Stimulated activated CD4-positive, alpha-beta T cell treated with anti-CD3 and anti-CD28 coated beads, Interleukin-4, amount 100 ng/mL, for 24 hours (primary cell): Measurements from ENCODE around the gene BPIFA1.
A peak's percentile ranks its signal among the peaks of the same experiment; 100 is the strongest.

Source experiments
- DNase-seq: peaks from one replicate; pipeline ENCODE4 v3.0.0-alpha.2; 2020

The BPIFA1 gene

GRCh38 chr20:33235696-33236095, at the start of gene BPIFA1:
Gene BPIFA1, plus strand, starts transcription at chr20:33235996. Its CDS starts 1,716 bp downstream, at chr20:33237712.
- no peak for DNase-seq

GRCh38 chr20:33187491-33187890, 48.3 kb upstream of the BPIFA1 start:
- no peak for DNase-seq

GRCh38 chr20:33188421-33188820, 47.4 kb upstream of the BPIFA1 start:
- DNase-seq = no peak

GRCh38 chr20:33191484-33191883, 44.3 kb upstream of the BPIFA1 start:
- DNase-seq = no peak

GRCh38 chr20:33191955-33192354, 43.8 kb upstream of the BPIFA1 start:
- no peak for DNase-seq

- DNase-seq = no peak
Measured at GRCh38 chr20:33192912-33193501, 42.8 kb upstream of the BPIFA1 start.

GRCh38 chr20:33199026-33199425, 36.8 kb upstream of the BPIFA1 start:
- no peak for DNase-seq

- no peak for DNase-seq
Measured at GRCh38 chr20:33202451-33202850, 33.3 kb upstream of the BPIFA1 start.

- DNase-seq = no peak
Measured at GRCh38 chr20:33203444-33203843, 32.4 kb upstream of the BPIFA1 start.

GRCh38 chr20:33209789-33210188, 26.0 kb upstream of the BPIFA1 start:
- peak; percentile 40 for DNase-seq

GRCh38 chr20:33210371-33210770, 25.4 kb upstream of the BPIFA1 start:
- no peak for DNase-seq

GRCh38 chr20:33211817-33212424, 23.9 kb upstream of the BPIFA1 start:
- DNase-seq = peak; percentile 11

GRCh38 chr20:33217052-33217451, 18.7 kb upstream of the BPIFA1 start, which contains the start of gene BPIFA3:
Gene BPIFA3, plus strand, starts transcription at chr20:33217352. Its CDS starts 185 bp downstream, at chr20:33217537.
- DNase-seq = no peak

- no peak for DNase-seq
Measured at GRCh38 chr20:33224399-33224798, 11.4 kb upstream of the BPIFA1 start.

GRCh38 chr20:33229843-33230242, 6.0 kb upstream of the BPIFA1 start:
- DNase-seq = no peak

- no peak for DNase-seq
Measured at GRCh38 chr20:33231237-33231636, 4.6 kb upstream of the BPIFA1 start.

GRCh38 chr20:33232486-33233072, 3.2 kb upstream of the BPIFA1 start:
- no peak for DNase-seq

- no peak for DNase-seq
Measured at GRCh38 chr20:33233129-33233774, 2.5 kb upstream of the BPIFA1 start.

- DNase-seq = no peak
Measured at GRCh38 chr20:33234050-33234449, 1.7 kb upstream of the BPIFA1 start.

- DNase-seq = no peak
Measured at GRCh38 chr20:33236351-33236750, 555 bp downstream of the BPIFA1 start.

- no peak for DNase-seq
Measured at GRCh38 chr20:33237989-33238388, 2.2 kb downstream of the BPIFA1 start.

- no peak for DNase-seq
Measured at GRCh38 chr20:33239418-33239817, 3.6 kb downstream of the BPIFA1 start.

GRCh38 chr20:33239979-33240736, 4.4 kb downstream of the BPIFA1 start:
- no peak for DNase-seq
